NK-92 (cell line): ENCODE measurements around the gene TIGD3.

ENCODE experiments used
- DNase-seq: peaks from one replicate; lab custom pipeline; 2025; ENCODE audit not compliant: unreplicated experiment; lab: John Stamatoyannopoulos, UW

TIGD3 gene

GRCh38 chr11:65404638-65405339, 50.2 kb downstream of the TIGD3 start:
- no peak for DNase-seq
